Activated T-cell treated with anti-CD3 and anti-CD28 coated beads, Interleukin-2, amount 50 U/mL, for 1 hour (primary cell): ENCODE measurements around the gene LSM14B.

Experiments used
- DNase-seq: peaks from one replicate; pipeline ENCODE4 v3.0.0-alpha.2; 2020

The LSM14B gene

GRCh38 chr20:62133051-62133845 lies 11.0 kb downstream of the LSM14B start:
- DNase-seq = no peak

GRCh38 chr20:62133864-62134263 lies 11.6 kb downstream of the LSM14B start:
- DNase-seq = no peak

GRCh38 chr20:62134735-62135231 lies 12.5 kb downstream of the LSM14B start:
- DNase-seq = no peak

- no peak for DNase-seq
These were observed 13.4 kb downstream of the LSM14B start for GRCh38 chr20:62135573-62136266.

GRCh38 chr20:62136283-62137091 lies 14.2 kb downstream of the LSM14B start:
- peak; percentile 79 for DNase-seq

GRCh38 chr20:62137092-62137384 lies 14.8 kb downstream of the LSM14B start:
- no peak for DNase-seq

- DNase-seq = no peak
These were observed 15.4 kb downstream of the LSM14B start for GRCh38 chr20:62137478-62138203.

GRCh38 chr20:62138204-62138543 lies 15.9 kb downstream of the LSM14B start:
- DNase-seq = no peak

GRCh38 chr20:62138912-62139311 lies 16.6 kb downstream of the LSM14B start:
- DNase-seq = no peak

- DNase-seq = no peak
These were observed 17.4 kb downstream of the LSM14B start for GRCh38 chr20:62139636-62140035.

GRCh38 chr20:62141043-62141396 lies 18.7 kb downstream of the LSM14B start:
- no peak for DNase-seq

- no peak for DNase-seq
These were observed 19.3 kb downstream of the LSM14B start for GRCh38 chr20:62141397-62142251.

GRCh38 chr20:62142252-62143080 lies 20.2 kb downstream of the LSM14B start:
- DNase-seq = no peak

- DNase-seq = peak; percentile 89
These were observed 21.0 kb downstream of the LSM14B start, which contains the start of the genes PSMA7 and SS18L1 for GRCh38 chr20:62143081-62143956. Gene PSMA7, minus strand, starts transcription at chr20:62143394. Its CDS starts 91 bp downstream, at chr20:62143303. Gene SS18L1, plus strand, starts transcription at chr20:62143769. Its CDS starts 52 bp downstream, at chr20:62143821.

- DNase-seq = peak; percentile 68
These were observed 21.9 kb downstream of the LSM14B start for GRCh38 chr20:62143957-62144825.

- DNase-seq = no peak
These were observed 23.4 kb downstream of the LSM14B start for GRCh38 chr20:62145688-62146018.

- no peak for DNase-seq
These were observed 23.9 kb downstream of the LSM14B start for GRCh38 chr20:62146019-62146755.

- no peak for DNase-seq
These were observed 24.9 kb downstream of the LSM14B start for GRCh38 chr20:62147125-62147524.
